Large intestine (tissue), 12 donors: ENCODE data around the gene SCT. TPM values are rescaled to one million over a fixed set of nuclear protein-coding genes. Genes with fewer than 3 reads are reported as not detected.
A peak's percentile ranks its signal among the peaks of the same experiment; 100 is the strongest.

Experiments
- DNase-seq, 2 donors: peaks; one replicate each; pipeline versions ENCODE4 v3.0.0 to v3.0.0-alpha.2; 2013
- H3K27ac ChIP-seq: one replicate; pipeline ENCODE4 v1.5.1; 2013; ENCODE audit warnings: low read length
- H3K27me3 ChIP-seq: 2 replicates; pipeline ENCODE4 v1.6.1; 2013; ENCODE audit warnings: low read length; ENCODE audit not compliant: control insufficient read depth, insufficient read depth
- H3K36me3 ChIP-seq: 2 replicates; pipeline ENCODE4 v1.6.1; 2013; ENCODE audit warnings: low read length; ENCODE audit not compliant: control insufficient read depth, insufficient read depth
- H3K4me1 ChIP-seq: one replicate; pipeline ENCODE4 v1.6.1; 2013; ENCODE audit warnings: low read length; ENCODE audit not compliant: control insufficient read depth, insufficient read depth
- H3K4me3 ChIP-seq: one replicate; pipeline ENCODE4 v1.5.1; 2013; ENCODE audit warnings: low read length
- H3K9me3 ChIP-seq: one replicate; pipeline ENCODE4 v1.6.1; 2013; ENCODE audit warnings: mild to moderate bottlenecking, low read depth, low read length, moderate library complexity; ENCODE audit not compliant: control insufficient read depth
- WGBS: methylation state at CpG from one replicate; pipeline ENCODE4 v1.1.5; 2013; ENCODE audit warnings: low lambda C conversion rate; ENCODE audit not compliant: insufficient coverage; 5-methylcytosine and 5-hydroxymethylcytosine counted together
- long read RNA-seq, 11 donors: transcript quantifications; one replicate each; lab custom pipeline, GENCODE V29; 2026
- polyA plus RNA-seq: library from polyadenylated mRNA; unstranded; fragments of 120-200 nt; gene quantifications from one replicate; pipeline ENCODE4 v1.2.1, GENCODE V29; 2013

SCT gene, protein sequence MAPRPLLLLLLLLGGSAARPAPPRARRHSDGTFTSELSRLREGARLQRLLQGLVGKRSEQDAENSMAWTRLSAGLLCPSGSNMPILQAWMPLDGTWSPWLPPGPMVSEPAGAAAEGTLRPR
- 131 TPM for polyA plus RNA-seq
- long read RNA-seq, donor 1, transcript SCT-201 (4 exons, 366 nt), result major isoform, 46 of 64 reads
- long read RNA-seq, donor 1, partial matches to known transcripts, result 18 of 64 reads
- long read RNA-seq, donor 1, other reads (novel, unspliced or antisense), result 0 of 64 reads
- long read RNA-seq, donor 2, transcript SCT-201 (4 exons, 366 nt), result major isoform, 144 of 171 reads
- long read RNA-seq, donor 2, partial matches to known transcripts, result 27 of 171 reads
- long read RNA-seq, donor 2, other reads (novel, unspliced or antisense), result 0 of 171 reads
- long read RNA-seq, donor 3, result 0 reads
- long read RNA-seq, donor 4, transcript SCT-201 (4 exons, 366 nt), result major isoform, 17 of 17 reads
- long read RNA-seq, donor 4, partial matches to known transcripts, result 0 of 17 reads
- long read RNA-seq, donor 4, other reads (novel, unspliced or antisense), result 0 of 17 reads
- long read RNA-seq, donor 5, transcript SCT-201 (4 exons, 366 nt), result major isoform, 76 of 81 reads
- long read RNA-seq, donor 5, partial matches to known transcripts, result 5 of 81 reads
- long read RNA-seq, donor 5, other reads (novel, unspliced or antisense), result 0 of 81 reads
- long read RNA-seq, donor 6, transcript SCT-201 (4 exons, 366 nt), result major isoform, 215 of 266 reads
- long read RNA-seq, donor 6, partial matches to known transcripts, result 51 of 266 reads
- long read RNA-seq, donor 6, other reads (novel, unspliced or antisense), result 0 of 266 reads
- long read RNA-seq, donor 7, transcript SCT-201 (4 exons, 366 nt), result major isoform, 19 of 19 reads
- long read RNA-seq, donor 7, partial matches to known transcripts, result 0 of 19 reads
- long read RNA-seq, donor 7, other reads (novel, unspliced or antisense), result 0 of 19 reads
- long read RNA-seq, donor 8, transcript SCT-201 (4 exons, 366 nt), result major isoform, 172 of 208 reads
- long read RNA-seq, donor 8, partial matches to known transcripts, result 36 of 208 reads
- long read RNA-seq, donor 8, other reads (novel, unspliced or antisense), result 0 of 208 reads
- long read RNA-seq, donor 9, transcript SCT-201 (4 exons, 366 nt), result major isoform, 129 of 144 reads
- long read RNA-seq, donor 9, partial matches to known transcripts, result 15 of 144 reads
- long read RNA-seq, donor 9, other reads (novel, unspliced or antisense), result 0 of 144 reads
- long read RNA-seq, donor 10, transcript SCT-201 (4 exons, 366 nt), result major isoform, 193 of 223 reads
- long read RNA-seq, donor 10, partial matches to known transcripts, result 25 of 223 reads
- long read RNA-seq, donor 10, other reads (novel, unspliced or antisense), result 5 of 223 reads
- long read RNA-seq, donor 11, transcript SCT-201 (4 exons, 366 nt), result major isoform, 83 of 112 reads
- long read RNA-seq, donor 11, partial matches to known transcripts, result 29 of 112 reads
- long read RNA-seq, donor 11, other reads (novel, unspliced or antisense), result 0 of 112 reads

GRCh38 chr11:626475-627307, at the start of gene SCT:
Gene SCT (minus strand): TSS chr11:627181. CDS start chr11:627143, 38 bp downstream.
- Histone ChIP-seq H3K27ac (peak within 1 kb of the TSS; percentile 96), H3K4me3 (peak within 1 kb of the TSS; percentile 73), H3K9me3 (peaks cover 11% of the 10 kb centered on the region), H3K4me1 (peaks cover 20% of the 10 kb centered on the region), H3K36me3 (peaks cover 14% of the 10 kb centered on the region), H3K27me3 (peaks cover 6% of the 10 kb centered on the region)
- no CpG with 5 or more reads among the region's 72 CpGs for WGBS
- DNase-seq, result peak in 1 of 2 donors; percentile 48

GRCh38 chr11:674406-674805, 47.4 kb upstream of the SCT start:
- Histone ChIP-seq H3K4me1 (no peaks in the 10 kb centered on the region), H3K27me3 (no peaks in the 10 kb centered on the region), H3K4me3 (no peak overlapping the region), H3K9me3 (no peaks in the 10 kb centered on the region), H3K36me3 (peaks cover 41% of the 10 kb centered on the region), H3K27ac (no peak overlapping the region)
- no CpG with 5 or more reads among the region's 17 CpGs for WGBS
- DNase-seq, result no peak

- Histone ChIP-seq H3K27me3 (no peaks in the 10 kb centered on the region), H3K4me3 (no peak overlapping the region), H3K4me1 (no peaks in the 10 kb centered on the region), H3K9me3 (no peaks in the 10 kb centered on the region), H3K27ac (no peak overlapping the region), H3K36me3 (peaks cover 37% of the 10 kb centered on the region)
- WGBS, result 100% methylated on average over 2 of the region's 8 CpGs
- DNase-seq, result no peak
Observed at GRCh38 chr11:673866-674265, 46.9 kb upstream of the SCT start.

GRCh38 chr11:665704-666281, 38.8 kb upstream of the SCT start:
- no peak overlapping the region for H3K27ac ChIP-seq
- no peak overlapping the region for H3K4me3 ChIP-seq
- H3K27me3 ChIP-seq, result no peaks in the 10 kb centered on the region
- 100% methylated on average over 2 of the region's 11 CpGs for WGBS
- no peak for DNase-seq
- no peaks in the 10 kb centered on the region for H3K9me3 ChIP-seq
- no peaks in the 10 kb centered on the region for H3K4me1 ChIP-seq
- H3K36me3 ChIP-seq, result peaks cover 22% of the 10 kb centered on the region

- Histone ChIP-seq H3K4me1 (no peaks in the 10 kb centered on the region), H3K27ac (no peak overlapping the region), H3K9me3 (no peaks in the 10 kb centered on the region), H3K4me3 (no peak overlapping the region), H3K27me3 (no peaks in the 10 kb centered on the region), H3K36me3 (peaks cover 25% of the 10 kb centered on the region)
- peak in 1 of 2 donors; percentile 11 for DNase-seq
- 100% methylated on average over 2 of the region's 15 CpGs for WGBS
Observed at GRCh38 chr11:665062-665703, 38.2 kb upstream of the SCT start.

DNA sequence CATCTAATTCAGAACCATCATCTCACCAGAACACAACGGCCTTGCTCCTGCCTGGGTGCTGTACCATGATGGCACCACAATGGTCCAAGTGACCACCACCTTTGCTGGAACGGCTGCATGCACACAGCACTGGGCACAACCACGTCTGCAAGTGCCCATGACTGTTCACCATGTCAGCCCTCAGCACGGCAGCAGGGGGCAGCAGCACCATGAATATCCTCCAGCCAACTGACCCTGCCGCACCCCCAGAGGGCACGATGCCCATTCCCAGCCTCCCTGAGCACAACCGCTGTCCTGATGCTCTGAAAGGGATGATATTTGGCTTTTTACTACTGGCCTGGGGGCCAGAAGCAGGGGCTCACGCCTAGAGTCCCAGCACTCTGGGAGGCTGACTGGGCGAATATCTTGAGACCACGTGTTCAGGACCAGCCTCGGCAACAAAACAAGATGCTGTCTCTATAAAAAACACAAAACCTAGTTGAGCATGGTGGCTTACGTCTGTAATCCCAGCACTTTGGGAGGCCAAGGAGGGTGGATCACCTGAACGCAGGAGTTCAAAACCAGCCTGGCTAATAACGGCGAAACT, 35.8 kb upstream of the SCT start:
- DNase-seq, result peak; percentile 28 to 35
- no peak overlapping the region for H3K4me3 ChIP-seq
- no peak overlapping the region for H3K27ac ChIP-seq
- H3K9me3 ChIP-seq, result no peaks in the 10 kb centered on the region
- H3K4me1 ChIP-seq, result peaks cover 8% of the 10 kb centered on the region
- peaks cover 41% of the 10 kb centered on the region for H3K36me3 ChIP-seq
- no peaks in the 10 kb centered on the region for H3K27me3 ChIP-seq
- no CpG with 5 or more reads among the region's 15 CpGs for WGBS

- Histone ChIP-seq H3K27me3 (no peaks in the 10 kb centered on the region), H3K4me1 (peaks cover 23% of the 10 kb centered on the region), H3K4me3 (no peak overlapping the region), H3K9me3 (no peaks in the 10 kb centered on the region), H3K36me3 (peaks cover 34% of the 10 kb centered on the region), H3K27ac (no peak overlapping the region)
- no peak for DNase-seq
- WGBS, result 80% methylated on average over 1 of the region's 19 CpGs
Observed at GRCh38 chr11:660681-661444, 33.9 kb upstream of the SCT start.

GRCh38 chr11:660281-660680, 33.3 kb upstream of the SCT start:
- Histone ChIP-seq H3K4me1 (peaks cover 27% of the 10 kb centered on the region), H3K27me3 (no peaks in the 10 kb centered on the region), H3K4me3 (no peak overlapping the region), H3K36me3 (peaks cover 30% of the 10 kb centered on the region), H3K27ac (no peak overlapping the region), H3K9me3 (no peaks in the 10 kb centered on the region)
- WGBS, result no CpG with 5 or more reads among the region's 19 CpGs
- no peak for DNase-seq
